K562 (cell line): ENCODE results near the gene ANO8. TPM values are rescaled to one million over a fixed set of nuclear protein-coding genes. Genes with fewer than 3 reads are reported as not detected.
A peak's percentile ranks its signal among the peaks of the same experiment; 100 is the strongest.

Source experiments
- ATAC-seq: fragments of 200-7000 bp; cut with Tn5 transposase; 3 replicates; pipeline ENCODE4 v1.9.1; 2020; ENCODE audit warnings: moderate library complexity
- BruUV-seq: library from RNA; stranded (reverse); fragments of 400-500 nt; replicated peaks from 2 replicates; lab custom pipeline; 2021; lab: Mats Ljungman, UMichigan
- CTCF ChIA-PET: fragments of 300-600 bp; formaldehyde crosslinking; extraction: SDS; loops from one replicate; lab custom pipeline; 2021; ENCODE audit warnings: low intra/inter-chr PET ratio; lab: Yijun Ruan, JAX
- POLR2A ChIA-PET: fragments of 300-600, 350-650 bp; sonication (Branson Sonifier 250); formaldehyde crosslinking; extraction: SDS; loops from one replicate; lab custom pipeline; 2021; ENCODE audit warnings: antibody characterized with exemption, inconsistent platforms; lab: Yijun Ruan, JAX
- DNase-seq, 4 experiments: peaks; one replicate each; pipeline versions ENCODE4 v3.0.0 to v3.0.0-alpha.2; 2011 to 2018; ENCODE audit warnings: low spot score in 3 of 4, mixed read lengths in 3 of 4; ENCODE audit errors: extremely low read depth in 1 of 4
- FAIRE-seq: peaks from 2 replicates; lab custom pipeline; 2011; peaks lifted over from hg19 to GRCh38; lab: Jason Lieb, UNC
- H2AFZ ChIP-seq: 2 replicates; pipeline ENCODE4 v1.6.0; 2011; ENCODE audit warnings: low read depth, low read length, control low read depth, inconsistent platforms
- H3K27ac ChIP-seq: fragments of 200-600 bp; 3 replicates; pipeline ENCODE4 v1.8.0; 2011; ENCODE audit warnings: low read depth, mild to moderate bottlenecking, control low read depth, inconsistent platforms, low read length, moderate library complexity, mixed read lengths; ENCODE audit errors: extremely low read depth
- H3K27me3 ChIP-seq, 2 experiments: fragments of 300-600 bp in 1 of 2; 2 replicates in 1 of 2; 3 replicates in 1 of 2; pipeline versions ENCODE4 v1.6.0 to v1.8.0; 2011; ENCODE audit warnings: inconsistent platforms in 2 of 2, low read length in 2 of 2, mild to moderate bottlenecking in 1 of 2, mixed read lengths in 1 of 2, moderate library complexity in 1 of 2; ENCODE audit not compliant: control insufficient read depth in 2 of 2, insufficient read depth in 2 of 2
- H3K36me3 ChIP-seq: fragments of 300-600 bp; 3 replicates; pipeline ENCODE4 v1.8.0; 2011; ENCODE audit warnings: mild to moderate bottlenecking, low read length, inconsistent platforms; ENCODE audit not compliant: control insufficient read depth, insufficient read depth
- H3K4me1 ChIP-seq, 2 experiments: fragments of 200-600 bp in 1 of 2; replicated peaks in 1 of 2; 2 replicates in 1 of 2; 3 replicates in 1 of 2; pipeline versions ENCODE4 v1.5.1 to v1.8.0; 2011; ENCODE audit warnings: inconsistent platforms in 2 of 2, low read length in 2 of 2, mild to moderate bottlenecking in 1 of 2, mixed read lengths in 1 of 2, moderate library complexity in 1 of 2; ENCODE audit not compliant: control insufficient read depth in 2 of 2, insufficient read depth in 2 of 2
- H3K4me2 ChIP-seq: 2 replicates; pipeline ENCODE4 v1.6.1; 2011; ENCODE audit warnings: low read length, control low read depth, inconsistent platforms, mixed read lengths; ENCODE audit not compliant: insufficient read depth
- H3K4me3 ChIP-seq: fragments of 200-600 bp; sonication (generic), shearing (Covaris generic); 2 replicates; pipeline ENCODE4 v1.5.1; 2016; ENCODE audit warnings: control low read depth, inconsistent platforms
- H3K79me2 ChIP-seq: fragments of 200-600 bp; 3 replicates; pipeline ENCODE4 v1.8.0; 2011; ENCODE audit warnings: low read length, inconsistent platforms; ENCODE audit not compliant: control insufficient read depth, insufficient read depth
- H3K9ac ChIP-seq, 2 experiments: 2 replicates each; pipeline versions ENCODE4 v1.6.0 to v1.6.1; 2011; ENCODE audit warnings: low read depth in 2 of 2, low read length in 2 of 2, control low read depth in 1 of 2, inconsistent platforms in 1 of 2, mild to moderate bottlenecking in 1 of 2, mixed read lengths in 1 of 2; ENCODE audit not compliant: insufficient read depth in 1 of 2
- H3K9me1 ChIP-seq: one replicate; pipeline ENCODE4 v1.6.0; 2011; ENCODE audit warnings: inconsistent platforms, mild to moderate bottlenecking, low read length, moderate library complexity; ENCODE audit not compliant: control insufficient read depth, insufficient read depth
- H3K9me3 ChIP-seq: replicated peaks from 2 replicates; pipeline ENCODE4 v1.5.1; 2011; ENCODE audit warnings: low read depth, low read length, inconsistent platforms; ENCODE audit not compliant: control insufficient read depth, insufficient read depth
- H4K20me1 ChIP-seq: replicated peaks from 2 replicates; pipeline ENCODE4 v1.6.1; 2011; ENCODE audit warnings: low read length, inconsistent platforms, mixed read lengths; ENCODE audit not compliant: control insufficient read depth, insufficient read depth
- ASH1L ChIP-seq: fragments of 450-650 bp; IDR thresholded peaks from 2 replicates; pipeline ENCODE4 v1.6.1; 2018; ENCODE audit warnings: borderline replicate concordance, mild to moderate bottlenecking, low read depth; ENCODE audit not compliant: partially characterized antibody
- CEBPB ChIP-seq: fragments of 450-650 bp; IDR thresholded peaks from 2 replicates; pipeline ENCODE4 v1.6.1; 2016; ENCODE audit warnings: missing genetic modification characterization, missing compliant biosample characterization
- GTF3C2 ChIP-seq: IDR thresholded peaks from 3 replicates; pipeline ENCODE4 v1.6.1; 2011; ENCODE audit warnings: borderline replicate concordance, mild to moderate bottlenecking, moderate library complexity; ENCODE audit not compliant: insufficient read length; ENCODE audit errors: extremely low read depth
- HMG20A ChIP-seq: fragments of 450-650 bp; formaldehyde crosslinking; conservative IDR thresholded peaks from 2 replicates; pipeline ENCODE4 v1.4.0; 2020; ENCODE audit warnings: mild to moderate bottlenecking, mixed read lengths
- POLR3A ChIP-seq: IDR thresholded peaks from 2 replicates; pipeline ENCODE4 v1.6.1; 2011; ENCODE audit warnings: borderline replicate concordance, mild to moderate bottlenecking, moderate library complexity; ENCODE audit not compliant: insufficient read length, insufficient read depth; ENCODE audit errors: extremely low read depth
- WGBS: fragments of 100-300 bp; shearing (Covaris generic); methylation state at CpG from one replicate; pipeline ENCODE4 v1.1.6; 2016; ENCODE audit warnings: low coverage, mixed read lengths; ENCODE audit not compliant: insufficient coverage; ENCODE audit errors: missing lambda C conversion rate; 5-methylcytosine and 5-hydroxymethylcytosine counted together
- in situ Hi-C: fragments of 300-500 bp; cut with MboI; formaldehyde crosslinking; loops from 4 replicates; pipeline ENCODE4 v1.15.0; 2018; ENCODE audit warnings: inconsistent platforms, mixed read lengths
- intact Hi-C: fragments of 100-400 bp; cut with micrococcal nuclease; formaldehyde crosslinking; loops from 2 replicates; pipeline ENCODE4 v1.14.2; 2022
- polyA plus RNA-seq, 8 experiments: library from polyadenylated mRNA; depleted of rRNA in 4 of 8; stranded (reverse) in 5 of 8; unstranded in 3 of 8; fragments of >200 nt; fragmentation: Nextera tagmentation in 2 of 8; fragmentation: Illumina TruSeq in 1 of 8; extraction: Ambion mirVana in 2 of 8; extraction: Trizol in 1 of 8; gene quantifications; 2 replicates each; pipeline versions ENCODE4 v1.2.1 to v1.2.3, GENCODE V29; 2011 to 2014; ENCODE audit warnings: inconsistent platforms in 1 of 8, missing spikeins in 1 of 8
- total RNA-seq, 7 experiments: library from RNA; depleted of rRNA in 6 of 7; stranded (reverse); fragments of >200 nt in 6 of 7; fragmentation: Illumina TruSeq in 2 of 7; extraction: Trizol in 2 of 7; gene quantifications; 2 replicates each; pipeline versions ENCODE4 v1.2.1 to v1.2.3, GENCODE V29; 2011 to 2021; ENCODE audit warnings: low replicate concordance in 1 of 7

The ANO8 gene
- total and polyA plus RNA-seq, 9 of the 15 experiments (the other 6 are each of a cell fraction or from before 2014, with no cell fraction given): 0.07 to 7.6 (median 2.3) TPM; not detected in 1

GRCh38 chr19:17307876-17308377 lies 26.7 kb downstream of the ANO8 start:
- H3K79me2 ChIP-seq: peaks cover 61% of the 10 kb centered on the region
- DNase-seq (peak in 1 of 4 experiments; percentile 50), FAIRE-seq (peak; percentile 15), ATAC-seq (no peak)
- no TSS peak for BruUV-seq
- intact Hi-C loops: loop anchor here (2.0 kb wide), 1 partner anchor 47 kb away; no protein-coding TSS in a partner anchor
- peak; percentile 37 for TF ChIP-seq GTF3C2
- peak; percentile 26 for TF ChIP-seq POLR3A
- TF ChIP-seq CEBPB: peak; percentile 78
- TF ChIP-seq HMG20A (CRISPR knock-in tag): no peak
- TF ChIP-seq ASH1L: peak; percentile 14
- H3K27ac ChIP-seq: peak overlapping the region; percentile 58
- WGBS: 13% methylated on average over 8 of the region's 8 CpGs
- H3K4me3 ChIP-seq: peak overlapping the region; percentile 94
- H3K9ac ChIP-seq: peak overlapping the region; percentile 84 to 86; a peak in 3 of 4 replicates
- H3K4me2 ChIP-seq: peak overlapping the region; percentile 64
- CTCF ChIA-PET: no interaction called here
- POLR2A ChIA-PET: interaction anchor here (0.6 to 7.7 kb wide), 7 partner anchors 8 to 82 kb away, joined by 3 to 78 read pairs (median 4); partner anchors contain the start of gene ANO8
- H2AFZ ChIP-seq: peak overlapping the region; percentile 53; the same call in 1 of the 2 replicates
- H3K9me3 ChIP-seq: no peaks in the 10 kb centered on the region
- H3K27me3 ChIP-seq: no peaks in the 10 kb centered on the region
- 0 out of 2 replicates have a peak, but pooled peaks cover 5% of the 10 kb centered on the region for H4K20me1 ChIP-seq
- in situ Hi-C loops: no loop called here
- peaks cover 29 to 71% of the 10 kb centered on the region in 2 experiments; a peak in 4 of 5 replicates for H3K4me1 ChIP-seq
- H3K9me1 ChIP-seq: no peaks in the 10 kb centered on the region
- H3K36me3 ChIP-seq: peaks cover 24% of the 10 kb centered on the region
